OCI-LY1 (cell line): Measurements from ENCODE around the gene PILRB.
"Not testable (repeated sequence)": the region's sequence is repeated elsewhere in the genome, so short reads cannot be mapped to it uniquely, and the experiment has no call there.

Experiments used
- H2AFZ ChIP-seq: fragments of 200-600 bp; sonication (generic), shearing (Covaris generic); 2 replicates; pipeline ENCODE4 v1.6.0; 2014; ENCODE audit warnings: antibody characterized with exemption, mild to moderate bottlenecking, low read length
- H3F3A ChIP-seq: fragments of 200-600 bp; sonication (generic), shearing (Covaris generic); 2 replicates; pipeline ENCODE4 v1.6.0; 2014; ENCODE audit warnings: mild to moderate bottlenecking, antibody characterized with exemption, low read length, moderate library complexity; ENCODE audit not compliant: insufficient read depth
- H3K27ac ChIP-seq: fragments of 200-600 bp; sonication (generic); 2 replicates; pipeline ENCODE4 v1.5.1; 2014; ENCODE audit warnings: low read length, mixed run types, mild to moderate bottlenecking, low read depth; ENCODE audit not compliant: poor library complexity, severe bottlenecking
- H3K27me3 ChIP-seq: fragments of 200-600 bp; sonication (generic); 2 replicates; pipeline ENCODE4 v1.6.0; 2014; ENCODE audit warnings: antibody characterized with exemption, mild to moderate bottlenecking, low read length, moderate library complexity; ENCODE audit not compliant: insufficient read depth
- H3K36me3 ChIP-seq: fragments of 200-600 bp; sonication (generic); 2 replicates; pipeline ENCODE4 v1.6.1; 2014; ENCODE audit warnings: mild to moderate bottlenecking, antibody characterized with exemption, low read length, moderate library complexity, mixed read lengths; ENCODE audit not compliant: insufficient read depth
- H3K4me1 ChIP-seq: fragments of 200-600 bp; sonication (generic); 2 replicates; pipeline ENCODE4 v1.5.1; 2014; ENCODE audit warnings: mild to moderate bottlenecking, low read length, moderate library complexity; ENCODE audit not compliant: insufficient read depth, severe bottlenecking
- H3K4me2 ChIP-seq: fragments of 200-600 bp; sonication (generic), shearing (Covaris generic); 2 replicates; pipeline ENCODE4 v1.6.1; 2014; ENCODE audit warnings: low read length
- H3K4me3 ChIP-seq: fragments of 200-600 bp; sonication (generic); 2 replicates; pipeline ENCODE4 v1.5.1; 2014; ENCODE audit warnings: low read length, low read depth, mild to moderate bottlenecking, mixed read lengths; ENCODE audit not compliant: poor library complexity, severe bottlenecking
- H3K79me2 ChIP-seq: fragments of 200-600 bp; shearing (Covaris generic); 2 replicates; pipeline ENCODE4 v1.6.1; 2016; ENCODE audit warnings: mixed run types, low read length, mixed read lengths; ENCODE audit not compliant: insufficient read depth
- H3K9ac ChIP-seq: fragments of 200-600 bp; sonication (generic), shearing (Covaris generic); 2 replicates; pipeline ENCODE4 v1.6.1; 2014; ENCODE audit warnings: mild to moderate bottlenecking, low read length, mixed read lengths
- H3K9me2 ChIP-seq: fragments of 200-600 bp; sonication (generic), shearing (Covaris generic); 2 replicates; pipeline ENCODE4 v1.6.1; 2014; ENCODE audit warnings: low read depth, mild to moderate bottlenecking, low read length, mixed read lengths
- H3K9me3 ChIP-seq: fragments of 200-600 bp; shearing (Covaris generic); 2 replicates; pipeline ENCODE4 v1.6.1; 2014; ENCODE audit warnings: low read length, mixed read lengths
- H4K20me1 ChIP-seq: fragments of 200-600 bp; sonication (generic), shearing (Covaris generic); 2 replicates; pipeline ENCODE4 v1.6.0; 2016; ENCODE audit warnings: mild to moderate bottlenecking, low read length; ENCODE audit not compliant: insufficient read depth
- EZH2 ChIP-seq: fragments of 200-600 bp; sonication (generic), shearing (Covaris generic); IDR thresholded peaks from 2 replicates; pipeline ENCODE4 v1.8.0; 2017; ENCODE audit warnings: borderline replicate concordance, mixed run types, mild to moderate bottlenecking, antibody characterized with exemption, low read length, moderate library complexity, mixed read lengths
- TF ChIP-seq, protein P1 (sequence below): fragments of 200-600 bp; sonication (generic), shearing (Covaris generic); IDR thresholded peaks from 2 replicates; pipeline ENCODE4 v1.5.1; 2017; ENCODE audit warnings: mild to moderate bottlenecking, antibody characterized with exemption, low read length, moderate library complexity, mixed read lengths

Gene PILRB

DNA sequence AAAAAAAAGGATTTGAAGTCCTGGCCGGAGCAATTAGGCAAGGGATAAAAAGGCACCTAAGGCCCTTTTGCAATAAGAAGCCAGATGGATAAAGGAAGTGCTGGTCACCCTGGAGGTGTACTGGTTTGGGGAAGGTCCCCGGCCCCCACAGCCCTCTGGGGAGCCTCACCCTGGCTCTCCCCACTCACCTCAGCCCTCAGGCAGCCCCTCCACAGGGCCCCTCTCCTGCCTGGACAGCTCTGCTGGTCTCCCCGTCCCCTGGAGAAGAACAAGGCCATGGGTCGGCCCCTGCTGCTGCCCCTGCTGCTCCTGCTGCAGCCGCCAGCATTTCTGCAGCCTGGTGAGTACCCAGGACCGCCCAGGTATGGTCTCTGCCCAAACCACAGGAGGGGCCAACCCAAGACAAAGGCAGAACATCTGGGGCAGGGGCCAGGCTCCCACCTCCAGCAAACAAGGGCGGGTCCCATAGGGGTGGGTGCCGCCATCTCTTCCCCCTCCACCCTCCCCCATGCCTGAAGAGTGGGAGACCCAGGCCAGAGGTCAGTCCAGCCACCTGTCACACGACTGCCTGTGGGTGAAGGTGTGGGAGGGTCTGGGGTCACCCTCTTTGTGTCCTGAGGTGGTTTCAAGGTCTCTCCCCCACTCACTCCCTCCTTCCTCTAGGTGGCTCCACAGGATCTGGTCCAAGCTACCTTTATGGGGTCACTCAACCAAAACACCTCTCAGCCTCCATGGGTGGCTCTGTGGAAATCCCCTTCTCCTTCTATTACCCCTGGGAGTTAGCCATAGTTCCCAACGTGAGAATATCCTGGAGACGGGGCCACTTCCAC is at the start of gene PILRB:
TSS of gene PILRB (plus strand) at position 91 of the 830 bp plus-strand sequence. CDS start at position 277, 186 bp downstream.
- Histone ChIP-seq H4K20me1 (no peaks in the 10 kb centered on the region), H3K4me2 (no peak within 1 kb of the TSS), H3K27ac (no peak within 1 kb of the TSS), H3K9ac (no peak within 1 kb of the TSS), H3K9me2 (no peaks in the 10 kb centered on the region), H2AFZ (no peak within 1 kb of the TSS), H3K36me3 (peaks cover 100% of the 10 kb centered on the region), H3K4me1 (no peaks in the 10 kb centered on the region), H3K9me3 (no peaks in the 10 kb centered on the region), H3F3A (no peaks in the 10 kb centered on the region), H3K79me2 (no peaks in the 10 kb centered on the region), H3K27me3 (no peaks in the 10 kb centered on the region), H3K4me3 (no peak within 1 kb of the TSS)
- no peak for TF ChIP-seq EZH2
- TF ChIP-seq, protein P1, sequence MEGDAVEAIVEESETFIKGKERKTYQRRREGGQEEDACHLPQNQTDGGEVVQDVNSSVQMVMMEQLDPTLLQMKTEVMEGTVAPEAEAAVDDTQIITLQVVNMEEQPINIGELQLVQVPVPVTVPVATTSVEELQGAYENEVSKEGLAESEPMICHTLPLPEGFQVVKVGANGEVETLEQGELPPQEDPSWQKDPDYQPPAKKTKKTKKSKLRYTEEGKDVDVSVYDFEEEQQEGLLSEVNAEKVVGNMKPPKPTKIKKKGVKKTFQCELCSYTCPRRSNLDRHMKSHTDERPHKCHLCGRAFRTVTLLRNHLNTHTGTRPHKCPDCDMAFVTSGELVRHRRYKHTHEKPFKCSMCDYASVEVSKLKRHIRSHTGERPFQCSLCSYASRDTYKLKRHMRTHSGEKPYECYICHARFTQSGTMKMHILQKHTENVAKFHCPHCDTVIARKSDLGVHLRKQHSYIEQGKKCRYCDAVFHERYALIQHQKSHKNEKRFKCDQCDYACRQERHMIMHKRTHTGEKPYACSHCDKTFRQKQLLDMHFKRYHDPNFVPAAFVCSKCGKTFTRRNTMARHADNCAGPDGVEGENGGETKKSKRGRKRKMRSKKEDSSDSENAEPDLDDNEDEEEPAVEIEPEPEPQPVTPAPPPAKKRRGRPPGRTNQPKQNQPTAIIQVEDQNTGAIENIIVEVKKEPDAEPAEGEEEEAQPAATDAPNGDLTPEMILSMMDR = peak; percentile 34; the same call in 1 of the 2 replicates

DNA sequence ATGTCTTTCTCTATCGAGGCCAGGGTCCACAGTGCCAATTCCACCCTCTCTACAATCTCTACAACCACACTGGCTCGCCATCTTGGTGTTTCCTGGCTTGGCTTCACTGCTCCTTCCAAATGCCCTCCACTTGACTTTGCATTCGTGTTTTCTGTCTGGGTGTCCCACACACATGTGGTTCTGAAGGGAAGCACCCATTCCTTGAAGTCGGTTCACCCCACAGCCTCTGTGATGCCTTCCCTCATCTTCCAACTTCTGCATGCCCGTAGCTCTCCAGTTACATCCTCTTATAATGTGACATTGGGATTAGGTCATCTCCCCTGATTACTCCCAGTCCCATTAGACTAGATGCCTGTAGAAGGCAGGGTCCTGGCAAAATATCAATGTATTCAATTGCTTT is 39.6 kb upstream of the PILRB start:
- H3K4me3 ChIP-seq, H3K79me2 ChIP-seq, H3K4me2 ChIP-seq, H3K9ac ChIP-seq, H3K9me2 ChIP-seq, H4K20me1 ChIP-seq, H3K27ac ChIP-seq, H3K4me1 ChIP-seq, H3K27me3 ChIP-seq, H3K9me3 ChIP-seq, H2AFZ ChIP-seq, H3F3A ChIP-seq: not testable (repeated sequence)
- H3K36me3 ChIP-seq = peaks cover 23% of the 10 kb centered on the region

DNA sequence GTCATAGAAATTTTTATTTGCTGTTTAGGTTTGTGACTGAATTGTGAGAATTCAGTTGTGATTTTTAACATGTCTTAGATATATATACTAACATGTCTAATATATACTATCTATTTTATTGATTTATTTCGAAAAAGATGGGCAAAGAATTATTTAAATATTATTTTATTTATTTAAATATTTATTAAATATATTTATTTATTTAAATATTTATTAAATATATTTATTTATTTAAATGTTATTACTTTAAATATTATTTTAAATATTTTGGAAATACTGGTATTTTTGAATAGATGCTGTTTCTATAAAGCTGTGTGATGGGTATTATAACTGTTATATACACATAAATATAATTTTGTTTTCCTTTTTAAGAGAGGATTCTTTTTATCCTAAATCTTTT is 36.3 kb upstream of the PILRB start:
- not testable (repeated sequence) for H3K4me2 ChIP-seq, H3K27ac ChIP-seq, H3K4me1 ChIP-seq, H3K27me3 ChIP-seq, H3K79me2 ChIP-seq, H2AFZ ChIP-seq, H3K9me2 ChIP-seq, H4K20me1 ChIP-seq, H3K9ac ChIP-seq, H3K9me3 ChIP-seq, H3F3A ChIP-seq, H3K4me3 ChIP-seq
- peaks cover 45% of the 10 kb centered on the region for H3K36me3 ChIP-seq

DNA sequence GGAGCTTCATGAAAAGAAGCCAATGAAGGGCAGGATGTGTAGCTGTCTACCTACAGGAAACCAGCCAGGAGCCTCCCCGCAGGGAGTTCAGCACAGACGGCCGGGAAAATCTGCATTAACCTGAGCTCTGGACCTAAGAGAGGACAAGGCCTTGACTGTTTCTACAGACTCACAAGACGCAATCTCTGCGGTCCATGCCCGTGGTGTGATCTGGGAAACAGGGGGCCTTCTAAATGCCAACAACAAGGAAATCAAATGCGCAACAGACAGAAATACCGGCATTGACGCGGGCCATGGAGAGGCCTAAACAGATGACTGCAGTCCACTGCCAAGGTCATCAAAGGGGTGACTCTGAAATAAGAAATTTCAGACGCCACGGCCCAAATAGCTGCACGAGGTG is 33.7 kb upstream of the PILRB start:
- not testable (repeated sequence) for H3K27ac ChIP-seq, H3K9me2 ChIP-seq, H4K20me1 ChIP-seq, H3K79me2 ChIP-seq, H3K27me3 ChIP-seq, H3K9ac ChIP-seq, H3K4me1 ChIP-seq, H3K9me3 ChIP-seq, H2AFZ ChIP-seq, H3F3A ChIP-seq, H3K4me2 ChIP-seq, H3K4me3 ChIP-seq
- peaks cover 61% of the 10 kb centered on the region for H3K36me3 ChIP-seq

DNA sequence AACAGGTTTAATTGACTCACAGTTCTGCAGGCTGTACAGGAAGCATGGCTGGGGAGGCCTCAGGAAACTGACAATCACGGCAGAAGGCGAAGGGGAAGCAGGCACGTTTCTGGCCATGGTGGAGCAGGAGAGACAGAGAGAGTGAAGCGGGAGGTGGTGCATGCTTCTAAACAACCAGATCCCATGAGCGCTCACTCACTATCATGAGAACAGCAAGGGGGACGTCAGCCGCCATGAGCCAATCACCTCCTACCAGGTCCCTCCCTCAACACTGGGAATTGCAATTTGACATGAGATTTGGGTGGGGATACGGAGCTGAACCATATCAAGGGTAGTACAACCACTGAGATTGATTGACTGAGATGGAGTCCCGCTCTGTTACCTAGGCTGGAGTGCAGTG is 32.2 kb upstream of the PILRB start:
- not testable (repeated sequence) for H3K27ac ChIP-seq, H3K4me1 ChIP-seq, H3F3A ChIP-seq, H3K4me2 ChIP-seq, H3K4me3 ChIP-seq, H3K79me2 ChIP-seq, H3K9me3 ChIP-seq, H3K27me3 ChIP-seq, H2AFZ ChIP-seq, H3K9ac ChIP-seq, H4K20me1 ChIP-seq, H3K9me2 ChIP-seq
- peaks cover 55% of the 10 kb centered on the region for H3K36me3 ChIP-seq

DNA sequence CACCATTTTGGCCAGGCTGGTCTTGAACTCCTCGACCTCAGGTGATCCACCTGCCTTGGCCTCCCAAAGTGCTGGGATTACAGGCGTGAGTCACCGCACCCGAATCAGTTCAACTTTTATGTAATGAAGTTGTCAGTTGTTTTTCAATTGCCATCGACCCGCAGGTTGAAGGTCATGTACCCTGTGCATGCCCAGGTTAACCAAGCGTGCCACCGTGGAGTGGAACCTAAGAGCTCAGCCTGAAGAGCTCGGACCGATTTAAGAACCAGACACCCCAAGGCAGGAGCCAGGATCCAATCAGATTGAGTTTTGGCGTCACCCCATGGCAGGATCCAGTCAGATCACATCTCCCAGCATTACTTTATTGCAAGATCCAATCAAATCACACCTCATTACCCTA is 31.0 kb upstream of the PILRB start:
- H3K79me2 ChIP-seq, H3K27ac ChIP-seq, H3F3A ChIP-seq, H3K9me2 ChIP-seq, H2AFZ ChIP-seq, H3K9me3 ChIP-seq, H3K27me3 ChIP-seq, H4K20me1 ChIP-seq, H3K9ac ChIP-seq, H3K4me2 ChIP-seq, H3K4me3 ChIP-seq, H3K4me1 ChIP-seq: not testable (repeated sequence)
- peaks cover 57% of the 10 kb centered on the region for H3K36me3 ChIP-seq
